Fibroblast of lung (primary cell): Measurements from ENCODE around the gene GATA5. TPM values are rescaled to one million over a fixed set of nuclear protein-coding genes. Genes with fewer than 3 reads are reported as not detected.

Experiments
- DNase-seq, 2 donors: peaks; one replicate each; pipeline versions ENCODE4 v3.0.0 to v3.0.0-alpha.2; 2010; ENCODE audit warnings: low read depth in 2 of 2
- H2AFZ ChIP-seq: 2 replicates; pipeline ENCODE4 v1.5.1; 2012; ENCODE audit warnings: low read length, control low read depth, inconsistent platforms
- H3K27ac ChIP-seq: 2 replicates; pipeline ENCODE4 v1.5.1; 2011; ENCODE audit warnings: low read length, control low read depth; ENCODE audit not compliant: insufficient read depth
- H3K27me3 ChIP-seq: 2 replicates; pipeline ENCODE4 v1.5.1; 2011; ENCODE audit warnings: mild to moderate bottlenecking, low read length; ENCODE audit not compliant: control insufficient read depth, insufficient read depth
- H3K36me3 ChIP-seq: 2 replicates; pipeline ENCODE4 v1.5.1; 2011; ENCODE audit warnings: low read length; ENCODE audit not compliant: control insufficient read depth, insufficient read depth
- H3K4me1 ChIP-seq: 2 replicates; pipeline ENCODE4 v1.5.1; 2011; ENCODE audit warnings: low read length; ENCODE audit not compliant: control insufficient read depth, insufficient read depth; ENCODE audit errors: extremely low read depth
- H3K4me2 ChIP-seq: 2 replicates; pipeline ENCODE4 v1.5.1; 2011; ENCODE audit warnings: low read length, control low read depth; ENCODE audit not compliant: insufficient read depth; ENCODE audit errors: extremely low read depth
- H3K4me3 ChIP-seq, 4 experiments: fragments of 200-600 bp in 1 of 4; sonication (generic) in 1 of 4; replicated peaks in 1 of 4; 2 replicates each; pipeline ENCODE4 v1.5.1; 2011 to 2016; ENCODE audit warnings: low read length in 4 of 4, low read depth in 3 of 4, mild to moderate bottlenecking in 3 of 4, control low read depth in 2 of 4, inconsistent platforms in 1 of 4, mixed read lengths in 1 of 4; ENCODE audit not compliant: insufficient read depth in 1 of 4; ENCODE audit errors: control extremely low read depth in 1 of 4
- H3K79me2 ChIP-seq: 2 replicates; pipeline ENCODE4 v1.5.1; 2012; ENCODE audit warnings: mild to moderate bottlenecking, low read length, inconsistent platforms; ENCODE audit not compliant: control insufficient read depth, insufficient read depth
- H3K9ac ChIP-seq: 2 replicates; pipeline ENCODE4 v1.5.1; 2011; ENCODE audit warnings: mild to moderate bottlenecking, low read length, control low read depth; ENCODE audit not compliant: insufficient read depth
- H3K9me3 ChIP-seq: 2 replicates; pipeline ENCODE4 v1.5.1; 2012; ENCODE audit warnings: low read depth, low read length; ENCODE audit not compliant: control insufficient read depth, insufficient read depth
- H4K20me1 ChIP-seq: 2 replicates; pipeline ENCODE4 v1.5.1; 2011; ENCODE audit warnings: low read length; ENCODE audit not compliant: control insufficient read depth, insufficient read depth; ENCODE audit errors: extremely low read depth
- CTCF ChIP-seq, 2 donors: IDR thresholded peaks in 1 of 2; conservative IDR thresholded peaks in 1 of 2; 1 replicate in 1 of 2; 2 replicates in 1 of 2; pipeline ENCODE4 v1.5.1; 2011 to 2012; ENCODE audit warnings: low read length in 2 of 2, control low read depth in 1 of 2, inconsistent platforms in 1 of 2, low read depth in 1 of 2, mild to moderate bottlenecking in 1 of 2
- EZH2 ChIP-seq: IDR thresholded peaks from 2 replicates; pipeline ENCODE4 v1.5.1; 2012; ENCODE audit warnings: low read length, control low read depth, mild to moderate bottlenecking; ENCODE audit errors: missing control alignments
- polyA plus RNA-seq, 2 donors: library from polyadenylated mRNA; depleted of rRNA in 1 of 2; stranded (reverse) in 1 of 2; unstranded in 1 of 2; fragments of >200 nt; gene quantifications; 2 replicates each; pipeline ENCODE4 v1.2.1, GENCODE V29; 2011 to 2012; ENCODE audit warnings: missing spikeins in 1 of 2
- total RNA-seq: library from RNA; depleted of rRNA; stranded (reverse); fragments of >200 nt; gene quantifications from 2 replicates; pipeline ENCODE4 v1.2.1, GENCODE V29; 2014

The GATA5 gene
- total and polyA plus RNA-seq, 2 donors (not counting 1 experiment from before 2014, with no cell fraction given) = 0.02 to 0.83 TPM

- TF ChIP-seq EZH2 (no peak), CTCF (conservative IDR thresholded peaks at IDR 0.05 in 1 of 2, IDR thresholded peaks at IDR 0.05 in 1 of 2; ENCODE audit: low read depth in 1 of 2, low read length in 2 of 2) (no peak)
- no peak overlapping the region for H3K9ac ChIP-seq
- no peak overlapping the region for H3K27ac ChIP-seq
- no peak overlapping the region for H3K4me2 ChIP-seq
- no peaks in the 10 kb centered on the region for H3K79me2 ChIP-seq
- H3K9me3 ChIP-seq = no peaks in the 10 kb centered on the region
- DNase-seq = no peak
- no peaks in the 10 kb centered on the region for H3K36me3 ChIP-seq
- no peak overlapping the region for H3K4me3 ChIP-seq
- no peak overlapping the region for H2AFZ ChIP-seq
- peaks cover 4% of the 10 kb centered on the region for H3K27me3 ChIP-seq
- no peaks in the 10 kb centered on the region for H4K20me1 ChIP-seq
- H3K4me1 ChIP-seq = no peaks in the 10 kb centered on the region
These were observed 50.3 kb downstream of the GATA5 start for GRCh38 chr20:62425281-62426058.

- Histone ChIP-seq H3K4me3 (no peak overlapping the region), H3K4me1 (no peaks in the 10 kb centered on the region), H4K20me1 (no peaks in the 10 kb centered on the region), H3K4me2 (no peak overlapping the region), H3K9ac (no peak overlapping the region), H3K27me3 (peaks cover 4% of the 10 kb centered on the region), H2AFZ (no peak overlapping the region), H3K27ac (no peak overlapping the region), H3K79me2 (no peaks in the 10 kb centered on the region), H3K9me3 (no peaks in the 10 kb centered on the region), H3K36me3 (no peaks in the 10 kb centered on the region)
- TF ChIP-seq EZH2 (no peak), CTCF (conservative IDR thresholded peaks at IDR 0.05 in 1 of 2, IDR thresholded peaks at IDR 0.05 in 1 of 2; ENCODE audit: low read depth in 1 of 2, low read length in 2 of 2) (no peak)
- no peak for DNase-seq
These were observed 51.3 kb downstream of the GATA5 start for GRCh38 chr20:62424249-62425107.

GRCh38 chr20:62423326-62423706 is 52.5 kb downstream of the GATA5 start:
- H4K20me1 ChIP-seq = no peaks in the 10 kb centered on the region
- no peak overlapping the region for H3K4me2 ChIP-seq
- H3K79me2 ChIP-seq = no peaks in the 10 kb centered on the region
- no peaks in the 10 kb centered on the region for H3K36me3 ChIP-seq
- no peak for DNase-seq
- no peak overlapping the region for H3K4me3 ChIP-seq
- H3K27me3 ChIP-seq = no peaks in the 10 kb centered on the region
- H3K9ac ChIP-seq = no peak overlapping the region
- H3K4me1 ChIP-seq = no peaks in the 10 kb centered on the region
- H3K9me3 ChIP-seq = no peaks in the 10 kb centered on the region
- H3K27ac ChIP-seq = no peak overlapping the region
- H2AFZ ChIP-seq = no peak overlapping the region
- TF ChIP-seq EZH2 = no peak
